Astrocyte (in vitro differentiated cells and primary cell): Measurements from ENCODE around the gene SH3BP5. TPM values are rescaled to one million over a fixed set of nuclear protein-coding genes. Genes with fewer than 3 reads are reported as not detected.

ENCODE experiments used
- DNase-seq: peaks from one replicate; pipeline ENCODE4 v3.0.0-alpha.2; 2010; ENCODE audit warnings: low read depth
- FAIRE-seq: peaks from 2 replicates; lab custom pipeline; 2011; peaks lifted over from hg19 to GRCh38; lab: Jason Lieb, UNC
- H2AFZ ChIP-seq: 2 replicates; pipeline ENCODE4 v1.6.0; 2012; ENCODE audit warnings: low read depth, low read length, inconsistent platforms
- H3K27ac ChIP-seq: 2 replicates; pipeline ENCODE4 v1.5.1; 2011; ENCODE audit warnings: low read depth, low read length, inconsistent platforms
- H3K27me3 ChIP-seq: 2 replicates; pipeline ENCODE4 v1.6.0; 2011; ENCODE audit warnings: low read length, inconsistent platforms; ENCODE audit not compliant: insufficient read depth
- H3K36me3 ChIP-seq: 2 replicates; pipeline ENCODE4 v1.5.1; 2011; ENCODE audit warnings: low read length, inconsistent platforms; ENCODE audit not compliant: insufficient read depth
- H3K4me1 ChIP-seq: 2 replicates; pipeline ENCODE4 v1.5.1; 2011; ENCODE audit warnings: low read length, inconsistent platforms; ENCODE audit not compliant: insufficient read depth
- H3K4me2 ChIP-seq: 2 replicates; pipeline ENCODE4 v1.6.0; 2012; ENCODE audit warnings: low read length, inconsistent platforms
- H3K4me3 ChIP-seq: 2 replicates; pipeline ENCODE4 v1.5.1; 2011; ENCODE audit warnings: low read depth, mild to moderate bottlenecking, low read length, inconsistent platforms; ENCODE audit not compliant: insufficient read depth
- H3K79me2 ChIP-seq: 2 replicates; pipeline ENCODE4 v1.6.0; 2012; ENCODE audit warnings: mild to moderate bottlenecking, low read length, inconsistent platforms; ENCODE audit not compliant: insufficient read depth
- H3K9ac ChIP-seq: 2 replicates; pipeline ENCODE4 v1.6.0; 2012; ENCODE audit warnings: mild to moderate bottlenecking, low read length, inconsistent platforms
- H3K9me3 ChIP-seq: 2 replicates; pipeline ENCODE4 v1.5.1; 2012; ENCODE audit warnings: low read depth, mild to moderate bottlenecking, low read length, inconsistent platforms; ENCODE audit not compliant: insufficient read depth
- H4K20me1 ChIP-seq: 2 replicates; pipeline ENCODE4 v1.6.0; 2012; ENCODE audit warnings: low read length, inconsistent platforms; ENCODE audit not compliant: insufficient read depth
- H3K27ac Mint-ChIP-seq: one replicate; pipeline ENCODE4 v1.8.0; 2021; ENCODE audit warnings: mild to moderate bottlenecking, mixed read lengths; ENCODE audit not compliant: unreplicated experiment
- H3K27me3 Mint-ChIP-seq: one replicate; pipeline ENCODE4 v1.8.0; 2021; ENCODE audit warnings: low read depth, mixed read lengths; ENCODE audit not compliant: unreplicated experiment
- H3K36me3 Mint-ChIP-seq: one replicate; pipeline ENCODE4 v1.8.0; 2021; ENCODE audit warnings: low read depth, mixed read lengths; ENCODE audit not compliant: unreplicated experiment
- H3K4me1 Mint-ChIP-seq: one replicate; pipeline ENCODE4 v1.8.0; 2021; ENCODE audit warnings: low read depth, mixed read lengths; ENCODE audit not compliant: unreplicated experiment
- H3K4me3 Mint-ChIP-seq: one replicate; pipeline ENCODE4 v1.8.0; 2021; ENCODE audit warnings: mild to moderate bottlenecking, moderate library complexity, mixed read lengths; ENCODE audit not compliant: unreplicated experiment
- H3K9me3 Mint-ChIP-seq: one replicate; pipeline ENCODE4 v1.8.0; 2021; ENCODE audit warnings: mild to moderate bottlenecking, mixed read lengths; ENCODE audit not compliant: unreplicated experiment
- CTCF ChIP-seq: IDR thresholded peaks from 2 replicates; pipeline ENCODE4 v1.5.1; 2011; ENCODE audit warnings: low read depth, mild to moderate bottlenecking, inconsistent platforms, low read length, moderate library complexity; ENCODE audit not compliant: insufficient read depth
- EZH2 ChIP-seq: IDR thresholded peaks from 2 replicates; pipeline ENCODE4 v1.6.1; 2012; ENCODE audit warnings: mild to moderate bottlenecking, low read length, inconsistent platforms; ENCODE audit not compliant: insufficient read depth
- total RNA-seq: library from RNA; stranded (reverse); gene quantifications from 2 replicates; pipeline ENCODE4 v1.2.1, GENCODE V29; 2021

SH3BP5 gene
- total RNA-seq, 1 donor from 2014 or later = 25.2 TPM

DNA sequence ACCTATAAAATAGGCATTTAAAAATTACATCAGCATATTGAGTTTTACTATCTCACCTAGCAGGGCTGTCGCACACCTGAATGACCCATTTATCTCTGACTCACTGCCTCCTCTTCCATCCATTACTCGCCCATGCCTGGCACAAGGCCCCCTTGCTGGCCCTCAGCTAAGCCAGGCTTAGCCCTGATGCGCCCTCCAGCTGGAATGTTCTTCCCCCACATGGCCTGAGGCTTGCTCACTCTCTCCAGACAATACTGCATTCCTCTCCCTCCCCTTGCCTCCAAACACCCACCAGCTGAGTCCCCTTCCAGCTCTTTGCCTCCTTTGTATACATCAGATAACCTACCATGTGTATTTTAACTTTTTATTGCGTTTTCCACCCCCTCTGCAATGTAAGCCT lies 7.2 kb downstream of the SH3BP5 start:
- no peak overlapping the region for H3K9ac ChIP-seq

GRCh38 chr3:15324379-15324808 lies 8.0 kb downstream of the SH3BP5 start:
- peak overlapping the region; percentile 86 for H3K27ac Mint-ChIP-seq
- no peak for FAIRE-seq
- H3K4me1 Mint-ChIP-seq = peaks cover 45% of the 10 kb centered on the region

More for the DNA sequence above, 7.2 kb downstream of the SH3BP5 start:
- H4K20me1 ChIP-seq = no peaks in the 10 kb centered on the region
- H3K79me2 ChIP-seq = peaks cover 52% of the 10 kb centered on the region
- no peak for FAIRE-seq
- H3K27ac Mint-ChIP-seq = peak overlapping the region; percentile 86
- peak overlapping the region; percentile 44 for H3K4me2 ChIP-seq
- TF ChIP-seq EZH2 = no peak
- TF ChIP-seq CTCF = no peak
- peak overlapping the region; percentile 19 for H3K27ac ChIP-seq
- no peaks in the 10 kb centered on the region for H3K27me3 ChIP-seq
- H3K9me3 ChIP-seq = no peaks in the 10 kb centered on the region
- no peak overlapping the region for H2AFZ ChIP-seq
- H3K4me3 ChIP-seq = no peak overlapping the region
- H3K36me3 ChIP-seq = no peaks in the 10 kb centered on the region
- H3K36me3 Mint-ChIP-seq = peaks cover 4% of the 10 kb centered on the region
- H3K9me3 Mint-ChIP-seq = no peaks in the 10 kb centered on the region
- H3K4me1 Mint-ChIP-seq = peaks cover 40% of the 10 kb centered on the region
- peak overlapping the region; percentile 30 for H3K4me3 Mint-ChIP-seq
- DNase-seq = peak; percentile 89
- peaks cover 39% of the 10 kb centered on the region for H3K4me1 ChIP-seq
- no peaks in the 10 kb centered on the region for H3K27me3 Mint-ChIP-seq

More at GRCh38 chr3:15324379-15324808, 8.0 kb downstream of the SH3BP5 start:
- Histone ChIP-seq H4K20me1 (peaks cover 4% of the 10 kb centered on the region), H3K4me3 (no peak overlapping the region), H3K4me2 (no peak overlapping the region), H3K27me3 (no peaks in the 10 kb centered on the region), H3K36me3 (no peaks in the 10 kb centered on the region), H3K9me3 (no peaks in the 10 kb centered on the region), H3K4me1 (peaks cover 43% of the 10 kb centered on the region), H3K79me2 (peaks cover 50% of the 10 kb centered on the region), H3K9ac (no peak overlapping the region), H3K27ac (peak overlapping the region; percentile 19), H2AFZ (no peak overlapping the region)
- TF ChIP-seq CTCF = no peak
- Mint-ChIP-seq H3K9me3 (no peaks in the 10 kb centered on the region), H3K36me3 (peaks cover 4% of the 10 kb centered on the region), H3K4me3 (peak overlapping the region; percentile 30), H3K27me3 (no peaks in the 10 kb centered on the region)
- peak; percentile 20 for DNase-seq
